NCI-H82 treated with DMSO at 0.1 percent for 48 hours (cell line): ENCODE measurements around the gene CDH4.
"Not testable (repeated sequence)": the region's sequence is repeated elsewhere in the genome, so short reads cannot be mapped to it uniquely, and the experiment has no call there.

ENCODE experiments used
- DNase-seq: peaks from one replicate; lab custom pipeline; 2025; ENCODE audit not compliant: unreplicated experiment; lab: John Stamatoyannopoulos, UW

CDH4 gene

GRCh38 chr20:61845233-61845671 is 593.2 kb downstream of the CDH4 start:
- no peak for DNase-seq

GRCh38 chr20:61846074-61846473 is 594.0 kb downstream of the CDH4 start:
- no peak for DNase-seq

GRCh38 chr20:61846741-61847419 is 594.8 kb downstream of the CDH4 start:
- DNase-seq = no peak

GRCh38 chr20:61847420-61847748 is 595.3 kb downstream of the CDH4 start:
- no peak for DNase-seq

GRCh38 chr20:61847986-61848385 is 595.9 kb downstream of the CDH4 start:
- no peak for DNase-seq

GRCh38 chr20:61848851-61849250 is 596.8 kb downstream of the CDH4 start:
- DNase-seq = no peak

GRCh38 chr20:61849376-61849775 is 597.3 kb downstream of the CDH4 start:
- DNase-seq = no peak

- DNase-seq = no peak
Observed at GRCh38 chr20:61849822-61850221, 597.8 kb downstream of the CDH4 start.

- no peak for DNase-seq
Observed at GRCh38 chr20:61850457-61850856, 598.4 kb downstream of the CDH4 start.

GRCh38 chr20:61850926-61851900 is 599.2 kb downstream of the CDH4 start:
- no peak for DNase-seq

GRCh38 chr20:61852268-61853072 is 600.4 kb downstream of the CDH4 start:
- no peak for DNase-seq

GRCh38 chr20:61853073-61854005 is 601.3 kb downstream of the CDH4 start:
- no peak for DNase-seq

GRCh38 chr20:61854538-61854937 is 602.5 kb downstream of the CDH4 start:
- DNase-seq = not testable (repeated sequence)

GRCh38 chr20:61855286-61855685 is 603.2 kb downstream of the CDH4 start:
- DNase-seq = no peak

- DNase-seq = no peak
Observed at GRCh38 chr20:61856626-61857413, 604.8 kb downstream of the CDH4 start.

GRCh38 chr20:61857414-61857775 is 605.3 kb downstream of the CDH4 start:
- DNase-seq = no peak

- DNase-seq = no peak
Observed at GRCh38 chr20:61857884-61858283, 605.8 kb downstream of the CDH4 start.

- no peak for DNase-seq
Observed at GRCh38 chr20:61859767-61860166, 607.7 kb downstream of the CDH4 start.

GRCh38 chr20:61860260-61860987 is 608.4 kb downstream of the CDH4 start:
- DNase-seq = no peak
